GM12878 (cell line): ENCODE data around the gene PRSS16. TPM values are rescaled to one million over a fixed set of nuclear protein-coding genes. Genes with fewer than 3 reads are reported as not detected.

Experiments
- ATAC-seq: fragments of 200-7000 bp; cut with Tn5 transposase; 3 replicates; pipeline ENCODE4 v1.9.1; 2020; ENCODE audit warnings: mild to moderate bottlenecking, moderate library complexity
- BruUV-seq: library from RNA; stranded (reverse); fragments of 400-500 nt; replicated peaks from 2 replicates; lab custom pipeline; 2021; lab: Mats Ljungman, UMichigan
- CTCF ChIA-PET: fragments of 300-600 bp; sonication (Branson Sonifier 250); formaldehyde crosslinking; extraction: SDS; loops from one replicate; lab custom pipeline; 2021; ENCODE audit warnings: inconsistent platforms; lab: Yijun Ruan, JAX
- POLR2A ChIA-PET: fragments of 350-600 bp; formaldehyde crosslinking; extraction: SDS; loops from one replicate; lab custom pipeline; 2021; ENCODE audit warnings: inconsistent platforms; lab: Charles Lee
- RAD21 ChIA-PET: fragments of 300-600 bp; sonication (Branson Sonifier 250); formaldehyde crosslinking; loops from one replicate; lab custom pipeline; 2023; ENCODE audit warnings: antibody characterized with exemption; ENCODE audit not compliant: unreplicated experiment; lab: Charles Lee
- SMC1A ChIA-PET: fragments of 300-600 bp; sonication (Branson Sonifier 250); formaldehyde crosslinking; loops from one replicate; lab custom pipeline; 2023; ENCODE audit not compliant: unreplicated experiment, uncharacterized antibody; lab: Charles Lee
- DNase-seq: peaks from one replicate; pipeline ENCODE4 v3.0.0-alpha.2; 2011; ENCODE audit warnings: low read depth, low spot score
- FAIRE-seq: peaks from 3 replicates; lab custom pipeline; 2011; peaks lifted over from hg19 to GRCh38; lab: Jason Lieb, UNC
- H2AFZ ChIP-seq: 2 replicates; pipeline ENCODE4 v1.6.0; 2011; ENCODE audit warnings: low read depth, low read length, control low read depth; ENCODE audit not compliant: control insufficient read depth
- H3K27ac ChIP-seq: 2 replicates; pipeline ENCODE4 v1.5.1; 2011; ENCODE audit warnings: control low read depth; ENCODE audit not compliant: control insufficient read depth, insufficient read depth
- H3K27me3 ChIP-seq, 2 experiments: replicated peaks in 1 of 2; 2 replicates each; pipeline versions ENCODE4 v1.6.0 to v1.6.1; 2011; ENCODE audit warnings: low read length in 1 of 2; ENCODE audit not compliant: control insufficient read depth in 2 of 2, insufficient read depth in 2 of 2
- H3K36me3 ChIP-seq, 2 experiments: 2 replicates each; pipeline ENCODE4 v1.5.1; 2011; ENCODE audit warnings: low read length in 1 of 2; ENCODE audit not compliant: control insufficient read depth in 2 of 2, insufficient read depth in 2 of 2
- H3K4me1 ChIP-seq: 2 replicates; pipeline ENCODE4 v1.6.1; 2011; ENCODE audit warnings: mild to moderate bottlenecking, low read length, moderate library complexity, mixed read lengths; ENCODE audit not compliant: control insufficient read depth, insufficient read depth
- H3K4me2 ChIP-seq: 2 replicates; pipeline ENCODE4 v1.6.0; 2011; ENCODE audit warnings: control low read depth; ENCODE audit not compliant: control insufficient read depth, insufficient read depth
- H3K4me3 ChIP-seq: fragments of 200-600 bp; sonication (generic); 2 replicates; pipeline ENCODE4 v1.5.1; 2016
- H3K79me2 ChIP-seq: 2 replicates; pipeline ENCODE4 v1.6.0; 2011; ENCODE audit warnings: low read length; ENCODE audit not compliant: control insufficient read depth, insufficient read depth
- H3K9ac ChIP-seq: 2 replicates; pipeline ENCODE4 v1.8.0; 2011; ENCODE audit warnings: low read length, control low read depth, mixed read lengths; ENCODE audit not compliant: control insufficient read depth, insufficient read depth
- H3K9me3 ChIP-seq: replicated peaks from 3 replicates; pipeline ENCODE4 v1.5.1; 2011; ENCODE audit warnings: mild to moderate bottlenecking, low read length; ENCODE audit not compliant: control insufficient read depth, insufficient read depth
- H4K20me1 ChIP-seq: 2 replicates; pipeline ENCODE4 v1.6.0; 2011; ENCODE audit not compliant: control insufficient read depth, insufficient read depth
- CBX5 ChIP-seq: sonication (generic); IDR thresholded peaks from 2 replicates; pipeline ENCODE4 v1.6.1; 2016; ENCODE audit warnings: low read depth, moderate library complexity, mild to moderate bottlenecking, inconsistent platforms
- E2F8 ChIP-seq: fragments of 450-650 bp; IDR thresholded peaks from 2 replicates; pipeline ENCODE4 v1.6.1; 2018; ENCODE audit warnings: mild to moderate bottlenecking, low read depth, moderate library complexity; ENCODE audit not compliant: partially characterized antibody
- NFXL1 ChIP-seq: fragments of 450-650 bp; IDR thresholded peaks from 2 replicates; pipeline ENCODE4 v1.6.1; 2017; ENCODE audit warnings: antibody characterized with exemption, mild to moderate bottlenecking, borderline replicate concordance
- PAX8 ChIP-seq: fragments of 450-650 bp; IDR thresholded peaks from 2 replicates; pipeline ENCODE4 v1.6.1; 2017; ENCODE audit warnings: mild to moderate bottlenecking, moderate library complexity
- RB1 ChIP-seq: fragments of 450-650 bp; formaldehyde crosslinking; IDR thresholded peaks from 2 replicates; pipeline ENCODE4 v1.6.1; 2017; ENCODE audit warnings: mild to moderate bottlenecking, borderline replicate concordance
- SIN3A ChIP-seq: IDR thresholded peaks from 2 replicates; pipeline ENCODE4 v1.6.1; 2012; ENCODE audit warnings: low read depth, low read length, improper control_type of control experiment
- WGBS: methylation state at CpG from one replicate; pipeline ENCODE4 v1.1.6; 2016; ENCODE audit warnings: low lambda C conversion rate; ENCODE audit not compliant: insufficient replicate concordance, insufficient coverage; ENCODE audit errors: missing lambda C conversion rate; 5-methylcytosine and 5-hydroxymethylcytosine counted together
- in situ Hi-C: fragments of 300-500 bp; cut with MboI; formaldehyde crosslinking; loops from 9 replicates; pipeline ENCODE4 v1.14.3; 2018; ENCODE audit warnings: mixed read lengths
- intact Hi-C: fragments of 100-400 bp; cut with micrococcal nuclease; formaldehyde crosslinking; loops from one replicate; pipeline ENCODE4 v1.14.2; 2022; ENCODE audit not compliant: unreplicated experiment
- polyA plus RNA-seq, 11 experiments: library from polyadenylated mRNA; depleted of rRNA in 4 of 11; unstranded in 6 of 11; stranded (reverse) in 5 of 11; fragments of >200 nt; fragmentation: Nextera tagmentation in 4 of 11; fragmentation: Illumina TruSeq in 1 of 11; extraction: Ambion mirVana in 4 of 11; extraction: Trizol in 1 of 11; gene quantifications; 1 replicate in 1 of 11; 2 replicates in 10 of 11; pipeline versions ENCODE4 v1.2.1 to v1.2.3, GENCODE V29; 2011 to 2016; ENCODE audit warnings: inconsistent platforms in 2 of 11, missing spikeins in 2 of 11, low read depth in 1 of 11
- total RNA-seq, 4 experiments: library from RNA; depleted of rRNA in 3 of 4; stranded (reverse); fragments of >200 nt in 3 of 4; fragmentation: Illumina TruSeq in 1 of 4; extraction: Trizol in 1 of 4; gene quantifications; 2 replicates each; pipeline versions ENCODE4 v1.2.1 to v1.2.3, GENCODE V29; 2013 to 2021
- TF ChIP-seq, protein P1 (sequence below): fragments of 450-650 bp; IDR thresholded peaks from 2 replicates; pipeline ENCODE4 v1.6.1; 2016; ENCODE audit warnings: mild to moderate bottlenecking

The PRSS16 gene
- total and polyA plus RNA-seq, 10 of the 15 experiments (the other 5 are each of a cell fraction or from before 2014, with no cell fraction given), result 2.1 to 12.8 (median 6.6) TPM

DNA sequence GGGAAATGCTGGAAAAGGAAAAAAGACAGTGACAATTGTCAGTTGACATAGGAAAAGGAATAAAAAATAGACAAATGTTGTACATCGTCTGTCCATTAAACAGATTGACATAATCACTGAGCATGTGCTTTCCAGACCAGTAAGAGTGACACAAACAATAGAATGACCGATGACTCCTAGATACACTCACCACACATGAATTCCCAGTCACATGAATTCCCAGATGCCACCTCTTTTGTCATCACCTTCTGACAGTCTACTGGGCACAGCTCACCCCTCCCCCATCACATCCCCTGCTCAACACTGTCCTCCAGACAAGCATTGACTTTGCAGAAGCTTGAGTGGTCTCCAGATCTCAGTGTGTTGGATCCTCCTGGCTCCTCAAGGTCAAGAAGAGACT lies 38.6 kb downstream of the PRSS16 start:
- Histone ChIP-seq H3K9ac (no peak overlapping the region), H3K9me3 (peaks cover 9% of the 10 kb centered on the region; the same call in 2 of the 3 replicates), H3K27me3 (no peaks in the 10 kb centered on the region), H3K4me3 (no peak overlapping the region), H4K20me1 (no peaks in the 10 kb centered on the region), H3K4me2 (no peak overlapping the region), H2AFZ (no peak overlapping the region), H3K36me3 (no peaks in the 10 kb centered on the region), H3K79me2 (no peaks in the 10 kb centered on the region), H3K4me1 (no peaks in the 10 kb centered on the region; the same call in 1 of the 2 replicates), H3K27ac (no peak overlapping the region)
- in situ Hi-C loops (no loop called here), intact Hi-C loops (no loop called here)
- WGBS, result 85% methylated on average over 2 of the region's 2 CpGs
- ChIA-PET SMC1A (no interaction called here), RAD21 (no interaction called here), CTCF (no interaction called here), POLR2A (no interaction called here)
- TF ChIP-seq PAX8 (no peak), CBX5 (no peak), NFXL1 (no peak), RB1 (no peak), SIN3A (no peak), E2F8 (no peak)
- TF ChIP-seq, protein P1, sequence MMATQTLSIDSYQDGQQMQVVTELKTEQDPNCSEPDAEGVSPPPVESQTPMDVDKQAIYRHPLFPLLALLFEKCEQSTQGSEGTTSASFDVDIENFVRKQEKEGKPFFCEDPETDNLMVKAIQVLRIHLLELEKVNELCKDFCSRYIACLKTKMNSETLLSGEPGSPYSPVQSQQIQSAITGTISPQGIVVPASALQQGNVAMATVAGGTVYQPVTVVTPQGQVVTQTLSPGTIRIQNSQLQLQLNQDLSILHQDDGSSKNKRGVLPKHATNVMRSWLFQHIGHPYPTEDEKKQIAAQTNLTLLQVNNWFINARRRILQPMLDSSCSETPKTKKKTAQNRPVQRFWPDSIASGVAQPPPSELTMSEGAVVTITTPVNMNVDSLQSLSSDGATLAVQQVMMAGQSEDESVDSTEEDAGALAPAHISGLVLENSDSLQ, result no peak
- ATAC-seq, result no peak
- no TSS peak for BruUV-seq
- FAIRE-seq, result no peak
- DNase-seq, result no peak
